Activated CD4-positive, alpha-beta T cell treated with anti-CD3 and anti-CD28 coated beads for 48 hours (primary cell): ENCODE data around the gene PIK3CB.
"Not testable (repeated sequence)": the region's sequence is repeated elsewhere in the genome, so short reads cannot be mapped to it uniquely, and the experiment has no call there.

ENCODE experiments used
- DNase-seq: peaks from one replicate; pipeline ENCODE4 v3.0.0-alpha.2; 2020

The PIK3CB gene

DNA sequence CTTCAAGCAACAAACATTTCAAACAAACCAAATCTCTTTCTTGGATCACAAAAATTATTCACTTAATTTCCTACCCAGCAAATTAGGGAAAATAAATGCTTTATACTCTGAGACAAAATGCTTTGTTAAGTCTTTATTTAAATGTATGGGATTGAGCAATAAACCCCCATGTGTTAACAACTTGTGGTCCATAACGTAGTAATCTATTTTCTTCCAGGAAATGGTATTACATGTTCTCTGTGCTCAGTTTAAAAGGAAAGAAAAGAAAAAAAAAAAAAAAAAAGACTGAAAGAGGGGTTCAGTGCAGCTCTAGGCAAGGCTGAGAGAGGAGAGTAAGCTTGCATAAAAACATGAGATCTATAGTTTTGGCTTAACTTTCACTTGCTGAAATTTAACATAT lies 102.3 kb downstream of the PIK3CB start:
- no peak for DNase-seq

DNA sequence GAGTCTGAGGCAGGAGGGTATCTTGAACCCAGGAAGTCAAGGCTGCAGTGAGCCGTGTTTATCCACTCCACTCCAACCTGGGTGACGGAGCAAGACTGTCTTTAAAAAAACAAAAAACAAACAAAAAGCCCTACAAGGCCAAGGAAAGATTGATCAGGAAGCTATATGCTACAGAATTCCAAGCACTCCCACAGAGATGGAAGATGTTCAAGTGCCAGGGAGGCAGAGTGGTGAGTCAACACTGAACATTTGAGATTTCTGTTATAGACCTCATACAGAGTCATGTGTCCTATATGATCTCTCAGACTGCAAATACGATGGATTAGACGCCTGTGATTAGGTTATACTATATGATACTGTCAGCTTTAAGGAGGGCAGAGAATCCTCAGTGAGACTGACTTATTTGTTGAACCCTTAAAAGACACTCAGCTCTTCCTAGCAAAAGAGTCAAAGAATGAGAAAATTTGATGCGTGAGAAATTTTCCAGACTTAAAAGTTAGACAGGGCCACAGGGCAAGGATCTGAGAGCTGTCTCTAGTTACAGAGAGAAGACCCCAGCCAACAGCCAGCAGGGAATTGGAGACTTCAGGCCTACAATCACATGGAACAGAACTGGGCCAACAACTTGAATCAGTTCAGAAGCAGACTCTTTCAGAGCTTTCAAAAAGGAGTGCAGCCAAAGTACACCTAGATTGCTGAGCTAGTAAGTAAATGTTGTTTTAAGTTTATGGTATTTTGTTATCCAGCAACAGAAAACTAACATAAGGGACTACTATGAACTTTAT lies 107.6 kb downstream of the PIK3CB start:
- no peak for DNase-seq

DNA sequence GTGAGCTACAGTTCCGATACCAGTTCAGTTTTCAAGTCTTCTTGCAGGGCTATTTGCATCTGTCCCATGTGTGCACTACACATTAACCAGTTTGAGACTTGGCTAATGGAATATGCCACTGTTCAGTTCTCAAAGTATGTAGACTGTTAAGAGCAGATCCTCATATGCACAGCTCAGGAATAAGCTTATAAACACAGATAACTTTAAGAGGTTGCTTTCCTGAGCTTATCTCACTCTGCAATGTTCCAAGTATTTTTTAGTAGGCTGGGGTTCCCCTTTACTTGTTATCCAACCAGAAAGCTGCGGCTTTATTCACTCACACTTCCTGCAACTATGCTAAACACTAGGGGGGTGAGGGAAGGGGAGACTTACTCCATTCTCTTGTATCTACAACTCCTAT lies 108.7 kb downstream of the PIK3CB start:
- not testable (repeated sequence) for DNase-seq

DNA sequence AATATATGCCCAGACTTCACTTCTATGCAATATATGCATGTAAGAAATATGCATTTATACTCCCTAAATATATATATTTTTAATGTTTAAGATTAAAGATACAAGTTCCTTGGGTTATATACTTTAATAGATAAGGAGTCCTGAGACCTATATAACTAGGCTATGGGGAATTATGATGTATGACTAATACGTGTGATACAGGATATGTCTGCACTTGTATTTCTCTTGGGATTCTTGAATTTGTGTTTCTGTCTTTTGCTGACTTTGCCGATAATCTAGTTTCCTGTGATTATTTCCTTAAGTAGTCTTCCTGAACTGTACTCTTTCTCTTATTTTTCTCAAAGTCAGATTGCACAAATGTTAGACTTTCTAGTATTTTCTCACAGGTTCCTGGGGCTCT lies 109.6 kb downstream of the PIK3CB start:
- DNase-seq, result no peak

DNA sequence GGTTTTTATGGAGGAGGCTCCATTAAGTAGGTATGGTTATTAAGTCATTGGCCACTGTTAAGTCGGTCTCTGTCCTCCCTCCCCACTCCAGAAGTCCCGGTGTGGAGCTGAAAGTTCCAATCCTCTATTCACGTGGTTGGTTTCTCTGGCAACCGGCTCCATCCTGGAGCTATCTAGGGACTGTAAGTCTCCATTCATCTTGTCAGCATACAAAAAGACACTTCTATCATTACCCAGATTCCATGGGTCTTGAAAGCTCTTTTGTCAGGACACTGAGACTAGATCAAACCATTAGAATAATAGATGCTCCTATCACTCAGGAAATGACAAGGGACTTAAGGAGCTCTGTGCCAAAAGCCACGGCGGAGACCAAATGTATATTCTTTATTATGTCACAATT lies 110.3 kb downstream of the PIK3CB start:
- no peak for DNase-seq

DNA sequence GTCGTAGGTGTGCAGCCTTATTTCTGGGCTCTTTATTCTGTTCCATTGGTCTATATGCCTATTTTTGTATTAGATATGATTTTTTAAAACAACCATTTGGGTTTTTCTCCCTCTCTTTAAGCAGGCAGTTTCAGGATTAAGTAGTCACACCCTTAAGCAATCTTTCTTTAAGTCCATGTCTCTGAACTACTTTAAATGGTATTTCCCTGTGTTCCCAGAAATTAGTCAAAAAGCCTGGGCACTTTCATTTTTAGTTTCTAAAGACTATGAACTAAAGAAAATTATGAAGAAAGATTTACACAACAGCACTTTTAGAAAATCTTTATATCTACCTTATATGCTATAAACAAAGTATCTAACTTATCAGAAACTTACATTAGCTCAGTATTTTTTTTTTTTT lies 115.9 kb downstream of the PIK3CB start:
- DNase-seq, result no peak

DNA sequence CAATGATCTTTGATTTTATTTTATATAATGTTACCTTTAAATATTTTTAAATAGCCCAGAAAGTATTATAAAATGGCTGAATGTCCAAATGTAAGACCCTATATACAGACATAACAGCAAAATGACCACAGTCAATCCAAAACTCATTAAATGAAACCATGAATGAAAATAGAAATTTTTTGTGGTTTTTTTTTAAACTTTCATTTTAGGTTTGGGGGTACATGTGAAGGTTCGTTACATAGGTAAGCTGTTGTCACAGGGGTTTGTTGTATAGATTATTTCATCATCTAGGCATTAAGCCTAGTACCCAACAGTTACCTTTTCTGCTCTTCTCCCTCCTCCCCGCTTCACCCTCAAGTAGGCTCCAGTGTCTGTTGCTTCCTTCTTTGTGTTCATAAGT lies 117.4 kb downstream of the PIK3CB start:
- DNase-seq, result no peak

DNA sequence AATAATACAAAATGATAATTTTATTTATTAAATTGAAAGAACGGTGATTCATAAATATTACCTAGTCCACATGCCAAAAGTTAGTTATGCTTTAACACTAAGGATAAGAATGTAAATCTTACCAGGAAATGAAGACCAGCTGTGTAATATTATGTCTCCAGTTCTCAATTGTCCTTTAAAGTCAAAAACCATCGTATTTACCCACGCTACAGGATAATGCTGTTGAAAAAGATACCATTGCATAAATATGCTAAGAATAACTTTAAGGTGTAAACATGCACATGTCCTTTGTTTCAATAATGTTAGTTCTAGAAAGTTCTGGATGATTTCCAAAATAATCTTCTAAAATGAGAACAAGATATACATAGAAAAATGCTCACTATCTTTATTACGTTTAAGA lies 122.6 kb downstream of the PIK3CB start:
- DNase-seq, result no peak

DNA sequence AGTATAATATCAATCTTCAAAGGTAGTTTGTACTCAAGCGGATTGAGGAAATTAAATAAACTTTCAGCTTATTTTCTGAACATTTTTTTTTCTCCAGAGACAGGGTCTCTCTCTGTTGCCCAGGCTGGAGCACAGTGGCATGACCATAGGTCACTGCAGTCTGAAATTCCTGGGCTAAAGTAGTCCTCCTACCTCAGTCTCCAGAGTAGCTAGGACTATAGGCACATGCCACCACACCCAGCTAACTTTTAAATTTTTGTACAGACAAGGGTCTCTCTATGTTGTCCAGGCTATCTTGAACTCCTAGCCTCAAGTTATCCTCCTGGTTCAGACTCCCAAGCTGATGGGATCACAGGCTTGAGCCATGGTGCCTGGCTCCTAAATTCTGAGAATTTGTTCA lies 129.1 kb downstream of the PIK3CB start:
- DNase-seq, result no peak

DNA sequence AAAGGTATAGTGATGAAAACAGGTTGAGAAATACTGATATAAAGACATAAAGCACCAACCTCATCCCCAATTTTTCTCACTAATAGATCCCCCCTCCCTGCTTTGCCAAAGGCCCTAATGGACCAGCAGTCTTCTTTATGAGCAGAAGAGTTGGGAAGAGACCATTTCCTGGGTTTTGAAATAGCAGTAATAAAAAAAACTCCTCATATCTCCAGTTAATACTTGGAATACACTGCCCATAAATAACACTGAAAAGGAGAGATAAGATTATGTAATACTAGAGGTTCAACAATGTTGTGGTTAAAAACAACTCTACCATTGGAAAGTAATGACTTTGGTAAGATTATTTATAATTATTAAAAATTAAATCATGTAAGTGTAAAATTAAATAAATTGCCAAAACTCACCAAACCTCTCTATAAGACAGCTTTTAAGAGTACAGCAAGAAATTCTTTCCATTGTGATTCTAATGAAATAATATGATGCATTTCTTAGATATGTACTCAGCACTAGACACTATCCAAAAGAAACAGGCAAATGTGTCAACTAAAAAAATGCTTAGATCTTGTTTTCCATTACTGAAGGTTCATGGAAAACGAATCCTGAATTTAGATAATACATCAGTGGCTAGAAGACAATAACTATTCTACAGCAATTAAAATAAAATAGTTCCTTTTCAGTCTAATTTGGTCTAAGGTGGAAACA lies 137.9 kb downstream of the PIK3CB start:
- DNase-seq, result no peak

DNA sequence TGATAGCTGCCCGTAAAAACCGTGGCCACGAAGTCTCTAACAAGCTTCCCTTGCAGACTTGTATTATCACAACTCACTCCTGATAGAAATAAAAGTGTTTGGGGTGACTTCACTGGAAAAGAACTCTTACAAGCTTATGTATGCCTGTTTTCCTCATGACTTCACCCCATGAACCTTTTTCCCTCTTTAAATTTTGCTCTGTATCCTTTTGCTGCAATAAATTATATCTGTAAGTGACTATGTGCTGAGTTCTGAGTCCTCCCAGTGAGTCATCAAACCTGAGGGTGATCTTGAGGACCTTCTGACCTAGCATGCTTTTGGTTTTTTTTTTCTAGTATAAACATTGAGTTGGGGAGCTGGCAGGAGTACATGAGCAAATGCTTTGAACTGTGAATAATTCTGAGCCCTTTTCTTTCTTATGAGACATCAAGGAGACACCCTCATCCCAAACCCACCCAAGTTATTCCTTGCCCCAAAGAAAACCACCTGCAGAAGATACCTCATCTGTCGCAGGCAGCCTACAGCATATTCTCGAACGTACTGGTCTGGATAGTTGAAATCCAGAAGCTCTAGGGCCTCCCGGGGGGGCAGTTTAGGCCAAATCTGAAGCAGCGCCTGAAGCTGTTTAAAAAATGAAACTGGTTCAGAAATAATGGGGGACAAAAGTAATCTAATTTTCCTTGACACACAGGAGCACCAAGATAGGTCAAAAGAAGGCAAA lies 140.3 kb downstream of the PIK3CB start:
- DNase-seq, result no peak

DNA sequence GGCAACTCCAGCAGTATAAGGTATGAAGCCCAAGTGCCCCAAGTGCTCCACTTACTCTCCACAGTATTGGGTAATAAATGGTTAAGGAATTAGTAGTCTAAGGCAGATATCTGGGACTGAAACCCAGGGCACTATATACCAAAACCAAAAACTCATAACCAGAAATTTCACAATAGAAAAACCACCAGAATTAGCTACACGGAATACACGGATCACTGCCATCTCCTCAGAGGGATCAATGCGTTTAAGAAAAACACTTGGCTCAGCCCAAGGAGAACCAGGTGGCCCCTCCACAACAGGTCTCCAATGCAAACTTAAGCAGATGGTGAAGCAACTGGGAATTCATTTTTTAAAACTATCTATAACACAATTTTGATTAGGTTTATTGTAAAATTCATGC lies 142.6 kb downstream of the PIK3CB start:
- DNase-seq, result no peak

DNA sequence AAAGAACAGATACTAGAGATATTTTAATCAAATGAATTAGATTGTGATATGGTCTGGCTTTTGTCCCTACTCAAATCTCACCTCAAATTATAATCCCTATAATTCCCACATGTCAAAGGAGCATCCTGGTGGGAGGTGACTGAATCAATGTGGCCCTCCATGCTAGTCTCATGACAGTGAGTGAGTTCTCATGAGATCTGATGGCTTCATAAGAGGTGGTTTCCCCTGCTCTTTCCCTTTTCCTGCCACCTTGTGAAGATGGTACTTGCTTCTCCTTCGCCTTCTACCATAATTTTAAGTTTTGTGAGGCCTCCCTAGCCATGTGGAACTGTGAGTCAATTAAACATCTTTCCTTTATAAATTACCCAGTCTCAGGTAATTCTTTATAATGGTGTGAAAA lies 143.4 kb downstream of the PIK3CB start:
- no peak for DNase-seq

DNA sequence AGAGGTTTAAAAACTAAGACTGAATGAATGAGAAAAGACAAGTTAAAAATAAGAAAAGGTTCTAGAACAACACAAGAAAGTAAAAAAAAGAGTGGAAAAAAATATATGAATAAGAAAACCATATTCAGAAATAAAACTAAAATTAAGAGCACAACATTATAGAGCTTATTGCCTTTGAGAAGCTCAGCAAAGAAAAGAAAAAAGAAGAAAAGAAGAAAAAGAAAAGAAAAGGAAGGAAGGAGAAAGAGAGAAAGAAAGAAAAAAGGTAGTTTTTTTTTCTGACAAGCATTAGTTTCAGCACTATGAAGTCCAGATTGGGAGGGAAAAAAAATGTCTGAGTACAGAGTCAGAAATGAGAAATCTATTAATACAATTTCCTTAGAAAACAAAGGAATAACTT lies 144.7 kb downstream of the PIK3CB start:
- DNase-seq, result no peak

DNA sequence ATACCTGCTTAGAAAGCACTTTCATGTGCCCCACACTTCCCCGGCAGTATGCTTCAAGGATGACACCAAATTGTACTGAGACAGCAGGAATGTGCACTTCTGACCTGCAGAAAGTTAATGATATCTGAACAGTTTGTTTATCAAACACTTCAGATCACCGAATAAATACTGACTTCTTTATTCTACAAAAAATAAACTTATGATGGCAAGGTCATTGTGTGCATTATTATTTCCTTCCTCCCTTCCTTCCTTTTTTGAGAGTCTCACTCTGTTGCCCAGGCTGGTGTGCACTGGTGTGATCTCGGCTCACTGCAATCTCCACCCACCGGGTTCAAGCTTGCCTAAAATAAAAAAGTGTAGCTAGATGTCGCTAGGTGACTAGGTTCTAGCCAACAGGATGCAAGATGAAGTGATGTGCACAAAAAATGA lies 145.8 kb downstream of the PIK3CB start:
- no peak for DNase-seq

DNA sequence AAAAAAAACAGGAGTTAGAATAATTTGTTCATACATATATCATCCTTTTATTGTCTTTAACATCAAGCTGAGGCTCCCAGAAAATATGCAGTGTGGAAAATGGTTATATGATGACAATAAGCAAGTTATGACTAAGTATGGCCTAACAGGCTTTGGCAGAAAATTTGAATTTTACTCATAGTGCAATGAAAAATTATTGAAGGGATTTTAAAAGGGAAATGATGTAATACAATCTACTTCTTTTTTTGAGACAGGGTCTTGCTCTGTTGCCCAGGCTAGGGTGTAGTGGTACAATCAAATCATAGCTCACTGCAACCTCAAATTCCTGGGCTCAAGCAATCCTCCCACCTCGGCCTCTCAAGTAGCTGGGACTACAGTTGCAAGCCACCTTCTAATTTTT lies 147.5 kb downstream of the PIK3CB start:
- no peak for DNase-seq

DNA sequence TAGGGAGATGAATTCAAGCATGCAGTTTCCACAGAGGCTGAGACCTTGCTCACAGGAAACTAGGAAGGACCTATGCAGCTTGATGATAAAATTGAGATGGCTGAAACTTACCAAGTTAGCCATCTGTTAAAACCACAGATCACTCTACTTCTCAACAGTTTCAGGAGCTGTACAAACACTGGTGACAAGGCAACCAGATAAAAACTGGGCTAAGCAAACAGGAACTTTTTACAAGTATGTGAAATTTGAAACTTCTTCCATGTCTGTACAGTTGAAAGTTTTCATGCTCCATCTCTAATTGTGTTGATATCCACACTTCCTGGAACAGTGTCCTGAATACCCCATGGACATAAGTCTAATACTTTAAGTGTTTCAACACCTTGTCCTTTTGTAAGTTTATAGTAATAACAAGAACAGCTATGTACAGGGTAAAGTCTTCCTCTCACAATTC lies 147.9 kb downstream of the PIK3CB start:
- DNase-seq, result no peak

DNA sequence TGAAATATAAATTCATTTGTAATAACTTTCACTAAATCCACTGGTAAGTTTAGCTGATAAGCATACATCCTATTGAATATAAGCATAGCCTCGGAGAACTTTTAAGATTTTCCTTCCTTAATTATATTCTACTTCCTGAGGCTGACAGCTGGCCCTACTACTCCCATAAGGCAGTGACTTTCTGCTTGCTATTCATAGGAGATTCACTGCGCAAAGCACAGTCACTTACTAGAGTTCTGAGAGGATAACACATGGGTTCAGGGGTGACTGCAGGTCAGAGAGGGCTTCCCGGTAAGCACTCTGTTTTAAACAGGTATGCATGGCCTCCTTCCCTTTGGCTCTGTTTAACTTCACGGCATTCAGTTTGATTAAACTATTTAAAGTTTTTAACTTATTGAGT lies 150.3 kb downstream of the PIK3CB start:
- DNase-seq, result no peak

DNA sequence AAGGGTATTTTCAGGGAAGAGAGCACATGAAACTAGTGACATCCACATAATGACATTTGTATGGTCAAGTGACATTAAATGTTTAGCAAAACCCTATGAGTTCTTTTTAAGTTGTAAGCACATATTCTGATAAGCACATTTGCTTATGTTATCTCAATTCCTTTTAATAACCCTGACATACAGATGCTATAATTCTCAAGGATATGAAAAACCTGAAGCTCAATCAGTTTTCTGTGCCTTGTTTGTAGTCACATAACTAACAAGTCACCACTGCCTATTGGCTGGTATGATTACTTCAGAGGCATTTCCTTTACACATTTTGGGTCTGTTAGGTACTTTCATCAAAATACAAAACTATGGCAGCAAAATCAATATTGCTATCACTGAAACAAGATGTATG lies 152.1 kb downstream of the PIK3CB start:
- DNase-seq, result no peak

DNA sequence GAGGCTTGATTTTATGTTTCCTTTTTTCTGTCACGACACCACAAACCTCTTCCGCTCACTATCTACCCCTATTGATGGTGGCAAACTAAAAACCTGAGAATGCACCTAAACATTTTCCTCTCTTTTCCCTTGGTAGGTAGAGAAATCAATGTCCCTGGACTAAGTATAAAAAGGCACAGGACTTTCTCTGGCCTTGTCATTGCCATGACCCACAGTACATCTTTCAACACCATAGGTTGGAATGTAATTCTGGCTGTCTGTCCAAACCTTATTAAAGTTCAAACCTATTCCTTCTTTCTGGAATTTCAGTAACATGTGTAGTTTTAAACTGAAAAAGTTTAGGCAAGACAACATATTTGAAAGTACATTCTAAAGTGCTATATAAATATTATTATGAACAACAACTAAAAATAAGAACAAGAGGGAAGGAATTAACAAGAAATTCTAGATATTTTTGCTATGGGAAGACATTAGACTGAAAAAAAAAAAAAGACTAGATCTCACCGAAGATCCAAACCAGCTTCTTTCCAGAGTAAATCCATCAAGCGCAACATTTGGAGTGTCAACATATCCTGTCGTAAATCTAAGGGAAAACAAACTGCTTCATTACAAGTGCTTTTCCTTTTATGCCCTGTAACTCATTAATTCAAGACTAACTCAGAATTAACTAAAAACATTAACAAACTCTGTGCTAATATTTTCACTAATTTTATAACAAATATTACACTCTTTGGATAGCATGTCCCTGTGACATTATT lies 153.1 kb downstream of the PIK3CB start:
- no peak for DNase-seq

DNA sequence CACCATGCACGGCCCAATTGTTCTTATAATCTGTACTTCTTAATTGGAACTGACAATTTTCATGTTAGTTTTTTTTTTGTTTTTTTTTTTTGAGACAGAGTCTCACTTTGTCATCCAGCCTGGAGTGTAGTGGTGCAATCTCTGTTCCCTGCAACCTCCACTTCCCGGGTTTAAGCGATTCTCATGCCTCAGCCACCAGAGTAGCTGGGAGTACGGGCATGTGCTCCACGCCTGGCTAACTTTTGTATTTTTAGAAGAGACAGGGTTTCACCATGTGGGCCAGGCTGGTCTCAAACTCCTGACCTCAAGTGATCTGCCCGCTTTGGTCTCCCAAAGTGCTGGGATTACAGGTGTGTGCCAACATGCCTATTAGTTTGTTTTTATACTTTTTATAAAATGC lies 153.8 kb downstream of the PIK3CB start:
- DNase-seq, result not testable (repeated sequence)

DNA sequence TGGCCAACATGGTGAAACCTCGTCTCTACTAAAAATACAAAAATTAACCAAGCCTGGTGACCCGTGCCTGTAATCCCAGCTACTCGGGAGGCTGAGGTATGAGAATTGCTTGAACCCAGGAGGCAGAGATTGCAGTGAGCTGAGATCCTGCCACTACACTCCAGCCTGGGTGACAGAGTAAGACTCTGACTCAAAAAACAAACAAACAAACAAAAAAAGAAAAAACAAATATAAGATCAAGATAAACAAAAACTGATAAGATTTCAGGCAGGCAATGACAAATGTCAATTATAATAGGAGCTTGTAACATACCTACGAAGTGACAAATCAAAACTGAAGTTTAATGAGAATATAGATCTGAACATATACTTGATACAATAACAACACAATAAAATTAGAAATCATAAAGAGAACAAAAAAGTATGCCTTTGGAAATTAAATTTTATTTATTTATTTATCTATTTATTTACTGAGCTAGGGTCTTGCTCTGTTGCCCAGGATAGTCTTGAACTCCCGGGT lies 155.8 kb downstream of the PIK3CB start:
- DNase-seq, result no peak

DNA sequence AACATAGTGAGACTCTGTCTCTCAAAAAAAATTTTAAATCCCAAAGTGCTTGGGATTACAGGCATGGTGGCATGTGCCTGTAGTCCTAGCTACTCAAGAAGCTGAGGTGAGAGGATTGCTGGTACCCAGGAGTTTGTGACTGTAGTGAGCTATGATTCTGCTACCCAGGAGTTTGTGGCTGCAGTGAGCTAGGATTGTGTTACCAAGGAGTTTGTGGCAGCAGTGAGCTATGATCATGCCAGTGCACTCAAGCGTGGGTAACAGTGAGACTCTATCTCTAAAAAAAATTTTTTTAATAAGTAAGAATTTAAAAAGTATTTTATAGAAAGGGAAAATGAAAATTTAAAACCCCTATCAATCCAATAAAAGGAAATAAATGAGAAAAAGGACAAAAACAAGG lies 156.6 kb downstream of the PIK3CB start:
- no peak for DNase-seq
